NCI-H774 (cell line): ENCODE results near the gene CLCN5.
"Not testable (repeated sequence)": the region's sequence is repeated elsewhere in the genome, so short reads cannot be mapped to it uniquely, and the experiment has no call there.

ENCODE experiments used
- DNase-seq: peaks from one replicate; lab custom pipeline; 2025; lab: John Stamatoyannopoulos, UW

Gene CLCN5

GRCh38 chrX:49995795-49996455 lies 73.5 kb downstream of the CLCN5 start:
- DNase-seq = no peak

DNA sequence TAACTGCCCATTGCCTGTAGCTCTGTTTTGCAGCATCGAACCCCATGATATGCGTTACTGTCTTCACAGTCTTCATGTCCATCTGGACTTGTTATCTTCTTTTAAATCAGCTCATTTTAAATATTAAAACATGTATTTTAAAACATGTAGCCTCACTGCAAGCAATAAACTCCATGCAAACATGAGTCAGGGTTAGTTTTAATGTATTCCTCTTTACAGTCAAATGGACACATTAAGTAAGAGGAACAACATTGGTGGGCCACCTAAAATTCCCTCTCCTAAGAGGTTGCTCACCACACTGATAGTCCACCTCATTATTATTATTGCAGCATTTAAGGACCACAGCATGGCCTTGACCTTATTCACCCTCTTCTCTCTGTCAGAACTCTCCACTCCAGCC lies 74.1 kb downstream of the CLCN5 start:
- no peak for DNase-seq

GRCh38 chrX:49999087-49999486 lies 76.7 kb downstream of the CLCN5 start:
- no peak for DNase-seq

DNA sequence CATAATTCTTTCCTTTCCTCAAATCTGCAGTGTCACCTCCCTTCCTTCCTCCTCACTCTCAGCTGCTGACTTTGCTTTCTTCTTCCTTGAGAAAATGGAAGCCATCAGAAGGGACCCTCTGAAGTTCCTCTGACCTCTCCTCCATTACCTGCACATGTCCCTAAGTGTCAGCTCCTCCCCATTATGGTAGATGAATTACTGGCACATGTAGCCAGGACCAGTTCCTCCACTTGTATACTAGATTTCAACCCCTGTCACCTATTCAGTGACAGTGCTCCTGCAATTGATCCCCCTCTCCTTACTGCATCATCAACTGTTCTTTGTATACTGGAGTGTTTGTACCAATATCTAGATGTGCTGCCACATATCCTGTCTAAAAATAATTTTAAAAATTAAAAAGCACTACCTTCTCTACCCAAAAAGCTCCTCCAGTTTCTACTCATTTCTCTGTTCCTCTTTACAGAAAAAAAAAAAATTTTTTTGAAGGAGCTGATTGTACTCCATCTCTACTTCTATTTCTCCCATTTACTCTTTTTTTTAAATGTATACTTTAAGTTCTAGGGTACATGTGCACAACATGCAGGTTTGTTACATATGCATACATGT lies 78.6 kb downstream of the CLCN5 start:
- no peak for DNase-seq

DNA sequence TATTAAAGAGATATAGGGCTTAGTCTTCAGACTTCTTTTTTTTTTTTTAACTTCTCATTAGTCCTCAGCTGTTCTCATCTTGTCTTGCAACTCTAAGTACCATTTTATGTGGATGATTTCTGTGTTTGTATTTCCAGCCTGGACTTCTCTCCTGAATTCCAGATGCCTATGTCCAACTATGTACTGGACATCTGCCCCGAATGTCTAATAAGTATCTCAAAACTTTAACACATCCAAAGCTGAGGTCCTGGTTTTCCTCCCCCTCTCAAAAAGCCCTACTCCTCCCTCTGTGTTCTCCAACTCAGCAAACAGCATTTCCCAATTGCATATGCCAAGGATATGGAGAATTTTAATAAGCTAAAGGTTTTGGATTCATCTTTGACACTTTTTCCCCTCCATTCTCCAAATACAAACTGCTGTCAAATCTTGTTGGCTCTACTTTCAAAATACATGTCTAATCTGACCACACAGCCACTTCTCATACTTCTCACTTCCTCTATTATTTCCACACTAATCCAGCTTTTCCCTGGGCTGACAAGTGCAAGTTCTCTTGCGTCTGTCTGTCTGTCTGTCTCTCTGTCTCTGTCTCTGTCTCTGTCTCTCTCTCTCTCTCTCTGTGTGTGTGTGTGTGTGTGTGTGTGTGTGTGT lies 79.8 kb downstream of the CLCN5 start:
- no peak for DNase-seq

GRCh38 chrX:50003467-50003866 lies 81.1 kb downstream of the CLCN5 start:
- no peak for DNase-seq

DNA sequence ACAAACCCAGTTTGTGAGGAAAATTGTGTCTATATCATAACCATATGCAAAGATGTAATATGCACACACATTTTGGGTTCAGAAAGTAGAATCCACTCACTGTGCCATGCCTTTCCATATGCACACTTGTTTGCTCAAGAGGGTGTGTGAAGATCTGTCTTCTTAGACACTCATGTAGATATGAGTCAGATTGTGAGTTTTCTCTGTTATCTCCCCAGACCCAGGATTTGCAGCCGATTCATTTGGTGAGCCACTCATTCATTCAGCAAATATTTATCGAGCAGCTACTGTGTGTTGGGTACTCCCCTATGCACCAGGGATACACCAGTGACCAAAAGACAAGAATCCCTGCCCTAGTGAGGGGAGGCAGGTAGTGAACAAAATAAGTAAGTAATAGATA lies 81.5 kb downstream of the CLCN5 start:
- DNase-seq = no peak

- DNase-seq = not testable (repeated sequence)
Measured at GRCh38 chrX:50025591-50025990, 103.2 kb downstream of the CLCN5 start.

DNA sequence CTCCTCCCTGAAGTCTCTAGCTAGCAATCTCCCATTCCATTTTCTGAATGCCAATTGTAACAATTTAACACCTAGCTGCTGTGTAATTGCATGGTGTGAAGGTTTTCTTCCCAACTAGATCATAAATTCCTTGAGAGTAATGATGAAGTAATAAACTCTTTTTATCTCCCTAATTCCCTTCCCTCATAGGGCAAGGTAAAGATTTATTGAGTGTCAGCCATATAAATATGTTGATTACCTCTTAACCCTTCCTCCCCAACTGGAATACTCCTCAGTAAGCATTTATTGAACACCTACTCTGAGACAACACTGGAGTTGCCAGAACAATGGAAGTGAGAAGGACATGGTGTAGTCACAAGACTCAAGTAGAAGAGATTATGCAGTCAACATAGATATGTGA lies 112.7 kb downstream of the CLCN5 start:
- no peak for DNase-seq

DNA sequence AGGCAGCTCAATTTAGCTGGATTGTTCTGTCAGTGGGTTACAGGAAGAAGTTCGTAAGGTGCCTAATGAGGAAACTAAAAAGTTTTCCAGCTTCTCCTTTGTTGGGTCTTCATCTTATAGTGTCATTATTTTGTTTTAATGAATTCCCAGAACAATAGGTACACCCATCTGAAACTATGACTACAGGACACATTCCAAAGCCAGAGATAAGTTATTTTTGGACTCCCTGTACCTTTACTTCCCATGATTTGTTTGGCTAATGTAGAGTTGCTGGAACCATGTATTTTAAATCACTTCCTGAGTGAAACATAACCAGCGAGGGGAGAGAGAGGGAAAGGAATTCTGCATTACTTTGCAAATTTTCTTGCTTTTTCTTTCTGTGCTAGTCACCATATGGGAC lies 114.0 kb downstream of the CLCN5 start:
- no peak for DNase-seq

DNA sequence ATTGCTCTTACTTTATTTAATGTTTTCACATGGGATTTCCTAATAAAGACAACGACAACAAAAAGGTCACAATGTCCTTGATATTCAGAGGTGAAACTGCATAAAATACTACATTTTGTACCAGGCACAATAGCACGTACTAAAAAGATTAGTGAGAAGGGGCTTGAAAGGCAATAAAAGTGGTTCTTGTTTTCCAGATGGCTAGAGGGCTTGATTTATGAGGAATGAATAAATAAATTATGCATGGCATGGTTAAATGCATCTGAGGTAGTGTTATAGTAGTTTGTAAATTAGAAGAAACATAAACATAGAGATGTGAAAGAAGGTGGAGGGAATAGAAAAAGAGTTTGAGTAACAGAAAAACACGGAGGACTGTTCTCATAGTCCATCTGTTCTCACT lies 123.4 kb downstream of the CLCN5 start:
- DNase-seq = no peak

DNA sequence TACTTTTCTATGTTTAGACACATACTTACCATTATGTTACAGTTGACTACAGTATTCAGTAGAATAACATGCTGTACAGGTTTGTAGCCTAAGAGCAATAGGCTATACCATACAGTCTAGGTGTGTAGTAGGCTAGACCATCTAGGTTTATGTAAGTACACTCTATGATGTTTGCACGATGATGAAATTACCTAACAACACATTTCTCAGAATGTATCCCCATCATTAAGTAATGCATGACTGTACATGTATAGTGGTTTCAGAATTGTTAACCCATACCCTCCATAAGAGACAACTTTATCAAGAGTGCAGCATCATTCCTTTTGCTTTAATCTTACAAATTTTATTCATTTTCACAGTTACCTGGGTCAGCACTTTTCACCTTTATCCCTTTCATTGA lies 126.8 kb downstream of the CLCN5 start:
- DNase-seq = no peak

- DNase-seq = no peak
Measured at GRCh38 chrX:50054147-50054546, 131.8 kb downstream of the CLCN5 start.

GRCh38 chrX:50066318-50066937 lies 144.0 kb downstream of the CLCN5 start:
- DNase-seq = no peak

DNA sequence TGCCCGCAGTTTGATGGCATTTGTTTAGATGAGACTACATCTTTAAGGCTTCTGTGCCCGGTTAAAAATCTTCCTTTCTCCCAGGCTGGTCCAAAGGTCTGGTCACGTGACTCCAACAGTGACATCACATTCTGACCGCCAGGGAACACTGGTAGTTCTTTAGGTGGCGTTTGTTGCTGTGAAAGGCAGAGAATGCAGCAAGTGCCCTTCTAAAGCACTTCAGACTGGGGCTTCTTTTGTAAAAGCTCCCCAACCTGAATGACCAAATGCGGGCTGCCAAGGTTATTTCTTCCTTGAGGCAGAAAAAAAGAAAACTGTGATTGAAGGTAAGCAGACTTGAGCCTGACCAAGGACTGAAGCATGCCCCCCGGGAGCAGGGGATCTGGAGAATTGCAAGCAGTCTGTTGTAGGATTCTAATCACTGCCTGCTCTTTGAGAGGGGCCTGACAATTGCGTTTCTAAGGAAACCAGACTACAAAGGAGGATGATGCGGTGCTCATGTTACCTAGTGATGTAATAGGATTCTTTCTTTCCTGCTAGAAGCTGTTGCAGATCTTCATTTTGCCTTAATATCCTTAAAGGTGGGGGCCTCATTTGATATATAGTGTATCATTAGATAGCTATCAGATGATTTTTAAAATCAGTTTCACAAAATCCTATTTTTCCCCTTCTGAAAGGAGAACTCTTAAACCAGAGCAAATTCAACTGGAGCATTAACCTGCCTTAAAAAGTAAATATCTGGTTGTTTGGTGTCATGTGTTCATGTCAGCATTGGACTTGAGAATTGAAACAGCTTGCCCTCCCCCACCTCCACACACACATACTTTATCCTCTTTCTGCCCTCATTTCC lies 145.3 kb downstream of the CLCN5 start:
- DNase-seq = peak; percentile 24

GRCh38 chrX:50068285-50068563 lies 145.8 kb downstream of the CLCN5 start:
- DNase-seq = no peak

GRCh38 chrX:50068893-50069292 lies 146.5 kb downstream of the CLCN5 start:
- no peak for DNase-seq

DNA sequence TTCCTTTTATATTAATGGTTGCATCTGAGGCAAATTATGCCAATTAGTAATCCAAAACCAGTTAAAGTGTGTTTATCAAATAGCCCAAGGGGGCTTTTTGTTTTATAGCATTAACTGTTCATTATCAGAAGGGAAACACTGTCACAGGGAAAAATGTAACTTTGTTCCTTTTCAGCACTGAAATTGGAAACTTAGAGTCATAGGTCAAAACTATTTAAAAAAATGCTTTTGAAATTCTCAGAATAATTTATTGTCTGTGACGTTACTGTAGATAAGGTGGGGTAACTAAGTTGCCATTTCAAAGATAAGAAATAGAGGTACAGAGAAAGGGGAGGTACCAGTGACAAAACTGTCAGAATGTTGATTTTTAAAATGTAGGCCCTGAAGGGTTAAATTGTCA lies 149.1 kb downstream of the CLCN5 start:
- no peak for DNase-seq

DNA sequence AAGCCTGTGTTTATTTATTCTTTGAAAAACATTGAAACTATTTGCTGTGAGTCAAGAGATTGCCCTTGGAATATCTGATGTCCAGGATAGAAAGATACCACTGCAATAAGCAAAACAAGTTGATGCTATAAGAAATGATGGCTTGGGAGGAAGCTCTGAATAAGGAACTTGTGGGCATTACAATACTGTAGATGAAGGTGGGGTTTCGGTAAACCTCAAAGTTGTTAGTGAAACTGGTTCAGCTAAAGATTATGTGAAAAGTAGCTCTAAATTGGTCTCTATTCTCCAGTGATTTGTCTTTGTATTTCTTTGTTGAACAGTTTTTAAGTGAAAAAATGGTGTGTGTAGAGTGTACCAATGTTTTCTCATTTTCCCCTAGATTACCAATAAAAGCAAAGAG lies 149.7 kb downstream of the CLCN5 start:
- DNase-seq = no peak

- DNase-seq = no peak
Measured at GRCh38 chrX:50073601-50074000, 151.2 kb downstream of the CLCN5 start.

DNA sequence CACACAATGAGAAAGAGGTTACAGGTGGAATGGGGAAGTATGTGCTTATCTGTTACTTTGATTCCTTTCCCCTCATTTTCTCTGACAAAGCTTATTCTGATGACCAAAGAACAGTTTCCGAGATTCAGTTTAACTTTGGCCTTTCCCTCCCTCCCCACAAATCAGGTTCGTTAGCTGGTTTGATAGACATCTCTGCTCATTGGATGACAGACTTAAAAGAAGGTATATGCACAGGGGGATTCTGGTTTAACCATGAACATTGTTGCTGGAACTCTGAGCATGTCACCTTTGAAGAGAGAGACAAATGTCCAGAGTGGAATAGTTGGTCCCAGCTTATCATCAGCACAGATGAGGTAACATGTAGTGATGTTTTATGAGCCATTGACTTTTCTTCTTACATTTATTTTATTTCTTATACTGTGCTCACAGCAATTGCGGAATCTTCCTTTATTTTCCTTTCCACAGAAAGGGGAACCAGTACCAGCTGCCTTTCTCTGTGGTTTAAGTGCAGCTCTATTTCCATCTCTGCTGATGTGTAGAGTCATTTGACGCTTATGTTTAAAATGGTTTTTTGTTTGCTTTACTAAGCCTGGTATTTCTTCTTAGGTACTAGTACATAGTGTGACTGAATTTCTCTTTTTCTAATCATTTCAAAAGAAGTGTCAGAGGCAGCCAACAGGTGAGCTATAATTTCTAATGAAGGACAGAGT lies 153.4 kb downstream of the CLCN5 start:
- DNase-seq = no peak
